SJSA1 (cell line): ENCODE measurements around the gene BYSL. TPM values are rescaled to one million over a fixed set of nuclear protein-coding genes. Genes with fewer than 3 reads are reported as not detected.
A peak's percentile ranks its signal among the peaks of the same experiment; 100 is the strongest.

Source experiments
- DNase-seq, 2 experiments: peaks; one replicate each; pipeline ENCODE4 v3.0.0-alpha.2; 2015 to 2020; ENCODE audit warnings: low spot score in 2 of 2, low read depth in 1 of 2
- H3K27ac ChIP-seq: fragments of 250-450 bp; sonication (Bioruptor Pico); 2 replicates; pipeline ENCODE4 v1.5.1; 2020; ENCODE audit warnings: mild to moderate bottlenecking, moderate library complexity
- H3K27me3 ChIP-seq: fragments of 250-450 bp; sonication (Bioruptor Pico); replicated peaks from 2 replicates; pipeline ENCODE4 v1.5.1; 2020; ENCODE audit warnings: mild to moderate bottlenecking, moderate library complexity
- H3K36me3 ChIP-seq: fragments of 250-450 bp; sonication (Bioruptor Pico); 2 replicates; pipeline ENCODE4 v1.5.1; 2020; ENCODE audit warnings: mild to moderate bottlenecking
- H3K4me1 ChIP-seq: fragments of 250-450 bp; sonication (Bioruptor Pico); replicated peaks from 2 replicates; pipeline ENCODE4 v1.6.1; 2021; ENCODE audit warnings: mild to moderate bottlenecking
- H3K4me3 ChIP-seq: fragments of 250-450 bp; sonication (Bioruptor Pico); 2 replicates; pipeline ENCODE4 v1.5.1; 2020; ENCODE audit warnings: mild to moderate bottlenecking
- H3K9me3 ChIP-seq: fragments of 250-450 bp; sonication (Bioruptor Pico); replicated peaks from 2 replicates; pipeline ENCODE4 v1.5.1; 2020; ENCODE audit warnings: mild to moderate bottlenecking
- total RNA-seq: library from RNA; depleted of rRNA; stranded (reverse); fragments of >200 nt; shearing (Covaris generic); gene quantifications from 2 replicates; pipeline ENCODE4 v1.2.3, GENCODE V29; 2014

BYSL gene
- total RNA-seq, 1 experiment from 2014 or later, result 21.5 TPM

DNA sequence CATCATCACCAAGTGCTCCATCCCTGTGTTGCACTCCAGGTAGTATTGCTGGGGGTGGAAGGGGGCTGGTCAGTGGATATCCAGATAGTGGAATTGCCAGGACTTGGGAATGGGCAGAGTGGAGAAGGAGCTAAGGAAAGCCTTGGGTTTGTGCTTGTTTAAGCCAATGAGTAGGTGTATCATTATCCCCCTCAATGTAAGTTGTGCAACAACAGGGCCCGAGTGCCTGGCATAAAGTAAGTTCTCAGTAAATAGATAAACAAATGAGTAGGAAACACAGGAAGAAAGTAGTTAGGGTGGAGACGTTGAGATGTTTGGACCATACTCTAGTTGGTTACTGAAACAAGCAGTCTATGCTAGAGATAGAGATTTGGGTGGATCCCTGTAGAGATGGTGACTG is 10.5 kb downstream of the BYSL start:
- H3K27me3 ChIP-seq, result no peaks in the 10 kb centered on the region
- no peak for DNase-seq
- H3K4me3 ChIP-seq, result no peak overlapping the region
- H3K36me3 ChIP-seq, result peaks cover 99% of the 10 kb centered on the region
- no peaks in the 10 kb centered on the region for H3K9me3 ChIP-seq
- no peak overlapping the region for H3K27ac ChIP-seq
- H3K4me1 ChIP-seq, result peaks cover 6% of the 10 kb centered on the region; the same call in 1 of the 2 replicates

DNA sequence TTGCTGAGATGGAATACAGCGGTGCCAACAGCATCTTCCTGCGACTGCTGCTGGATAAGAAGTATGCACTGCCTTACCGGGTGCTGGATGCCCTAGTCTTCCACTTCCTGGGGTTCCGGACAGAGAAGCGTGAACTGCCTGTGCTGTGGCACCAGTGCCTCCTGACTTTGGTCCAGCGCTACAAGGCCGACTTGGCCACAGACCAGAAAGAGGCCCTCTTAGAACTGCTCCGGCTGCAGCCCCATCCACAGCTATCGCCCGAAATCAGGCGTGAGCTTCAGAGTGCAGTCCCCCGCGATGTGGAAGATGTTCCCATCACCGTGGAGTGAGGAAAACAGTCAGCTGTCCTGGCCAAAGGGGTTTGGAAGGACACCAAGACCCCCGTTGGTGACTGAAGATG is 11.1 kb downstream of the BYSL start:
- Histone ChIP-seq H3K27ac (no peak overlapping the region), H3K27me3 (no peaks in the 10 kb centered on the region), H3K4me3 (no peak overlapping the region), H3K9me3 (no peaks in the 10 kb centered on the region), H3K4me1 (peaks cover 6% of the 10 kb centered on the region; the same call in 1 of the 2 replicates), H3K36me3 (peaks cover 100% of the 10 kb centered on the region)
- DNase-seq, result no peak

DNA sequence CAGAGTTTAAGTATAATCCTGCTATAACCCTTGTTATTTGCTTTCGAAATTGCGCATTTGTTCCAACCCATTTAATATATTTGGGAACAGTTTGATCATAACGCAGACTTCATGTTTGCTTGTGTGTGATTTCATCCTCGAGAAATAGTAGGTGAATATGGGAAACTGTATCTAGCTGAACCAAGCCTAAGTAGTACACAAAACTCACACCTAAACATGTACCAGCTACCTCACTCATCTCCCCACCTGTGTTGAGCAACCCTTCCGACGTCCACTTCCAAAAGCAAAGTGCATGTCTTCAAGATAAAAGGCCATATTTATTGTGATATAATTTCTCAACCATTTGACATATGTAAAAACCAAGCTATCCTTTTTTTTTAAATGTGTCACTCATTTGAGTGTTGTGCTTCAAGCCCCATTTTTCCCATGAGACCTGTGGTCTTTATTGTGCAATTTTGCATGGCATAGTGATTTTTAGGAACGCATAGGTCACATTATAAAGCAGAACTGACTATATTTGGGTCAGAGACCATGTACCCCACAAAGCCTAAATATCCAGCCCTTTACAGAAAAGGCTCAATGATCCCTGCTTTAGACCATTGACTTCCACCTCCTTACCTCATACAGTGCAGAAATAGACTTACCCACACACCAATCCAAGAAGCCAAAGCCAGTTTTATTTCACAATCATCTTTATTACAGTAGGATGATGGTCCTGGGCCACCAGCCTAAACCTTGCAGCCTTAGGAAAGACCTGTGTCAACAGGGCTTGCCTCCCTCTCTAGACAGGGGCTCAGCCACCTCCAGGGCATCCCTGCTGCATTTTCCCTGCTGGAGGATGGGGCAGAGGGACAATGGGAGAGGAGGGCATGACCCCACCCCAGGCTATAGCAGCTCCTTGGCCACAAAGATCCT is 13.2 kb downstream of the BYSL start:
- H3K4me1 ChIP-seq, result peaks cover 12% of the 10 kb centered on the region
- no peaks in the 10 kb centered on the region for H3K27me3 ChIP-seq
- H3K9me3 ChIP-seq, result no peaks in the 10 kb centered on the region
- H3K27ac ChIP-seq, result no peak overlapping the region
- H3K4me3 ChIP-seq, result no peak overlapping the region
- peaks cover 100% of the 10 kb centered on the region for H3K36me3 ChIP-seq
- no peak for DNase-seq

DNA sequence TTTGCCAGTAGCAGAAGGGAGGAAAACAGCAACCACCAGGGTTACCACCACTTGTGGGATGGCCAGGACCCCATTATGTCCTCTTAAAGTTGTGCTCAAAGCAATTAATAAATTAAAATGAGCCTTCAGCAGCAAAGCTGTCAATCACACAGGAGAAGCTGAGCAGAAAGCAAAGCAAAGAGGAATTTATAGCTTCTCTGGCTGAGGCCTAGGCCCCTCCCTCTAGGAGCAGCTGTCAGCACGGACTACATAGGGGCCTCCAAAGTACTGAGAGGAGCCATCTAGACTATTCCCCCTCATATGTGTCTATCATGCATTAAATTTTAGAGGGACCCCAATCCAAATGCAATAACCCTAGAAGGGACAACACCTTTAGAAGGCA is 13.9 kb downstream of the BYSL start:
- peaks cover 100% of the 10 kb centered on the region for H3K36me3 ChIP-seq

DNA sequence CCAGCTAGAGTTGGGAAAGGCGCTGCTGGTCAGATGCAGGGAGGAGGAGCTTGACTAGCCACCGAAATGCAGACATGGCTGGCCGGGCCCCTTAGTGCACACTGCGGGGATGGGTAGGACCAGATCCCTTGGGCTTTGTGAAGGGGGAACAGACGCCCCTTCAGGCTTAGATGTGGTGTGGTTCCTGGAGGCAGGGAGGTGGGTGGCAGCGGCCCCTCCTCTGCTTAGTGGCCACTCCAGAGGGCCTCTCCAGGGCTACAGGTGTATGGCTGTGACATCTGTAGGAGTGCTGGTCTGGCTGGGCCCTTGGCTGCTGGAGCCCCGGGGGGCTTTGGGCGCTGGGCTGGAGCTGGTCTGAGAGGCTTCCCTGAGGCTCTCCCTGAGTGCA is 14.4 kb downstream of the BYSL start:
- H3K27me3 ChIP-seq, result no peaks in the 10 kb centered on the region
- H3K36me3 ChIP-seq, result peaks cover 100% of the 10 kb centered on the region
- peaks cover 23% of the 10 kb centered on the region for H3K4me1 ChIP-seq
- no peak overlapping the region for H3K4me3 ChIP-seq
- H3K9me3 ChIP-seq, result no peaks in the 10 kb centered on the region
- H3K27ac ChIP-seq, result no peak overlapping the region
- no peak for DNase-seq

More for the DNA sequence above, 13.9 kb downstream of the BYSL start:
- Histone ChIP-seq H3K4me3 (no peak overlapping the region), H3K9me3 (no peaks in the 10 kb centered on the region), H3K27ac (no peak overlapping the region), H3K4me1 (peaks cover 18% of the 10 kb centered on the region), H3K27me3 (no peaks in the 10 kb centered on the region)
- no peak for DNase-seq

DNA sequence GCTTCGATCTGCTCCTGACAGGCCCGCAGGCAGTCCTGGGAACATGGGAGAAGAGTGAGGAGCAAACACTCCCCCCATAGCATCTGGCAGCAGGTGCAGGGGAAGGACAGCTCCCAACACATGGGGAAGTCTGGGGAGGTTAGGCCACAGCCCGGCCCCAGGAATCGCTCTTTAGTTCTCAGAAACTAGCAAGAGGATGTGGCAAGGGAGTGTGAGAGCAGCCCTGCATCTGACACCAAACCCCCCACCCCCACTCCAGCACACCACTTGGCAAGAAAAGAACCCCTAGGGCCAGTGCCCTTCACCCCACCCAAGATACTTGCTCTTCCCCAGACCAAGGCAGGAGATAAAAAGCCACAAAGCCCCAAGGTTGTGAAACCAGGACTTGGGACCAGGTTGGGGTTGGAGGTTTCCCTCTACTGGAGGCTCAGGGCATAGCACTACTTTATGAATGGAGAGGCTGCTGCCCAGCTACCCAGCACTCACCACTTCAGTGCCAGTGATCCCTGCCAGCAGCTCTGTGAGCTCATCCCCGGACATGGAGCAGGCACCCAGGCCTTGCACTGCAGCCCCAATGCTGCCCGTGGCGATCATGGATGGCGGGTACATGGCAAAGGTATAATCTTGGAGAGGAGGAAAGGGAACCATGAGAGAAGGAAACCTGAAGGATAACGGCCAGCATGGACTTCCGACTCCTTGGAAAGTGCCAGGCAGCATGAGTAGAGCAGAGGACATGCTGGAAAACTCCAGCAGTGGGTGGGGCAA is 15.0 kb downstream of the BYSL start:
- Histone ChIP-seq H3K9me3 (0 out of 2 replicates have a peak, but pooled peaks cover 4% of the 10 kb centered on the region), H3K27ac (no peak overlapping the region), H3K4me3 (no peak overlapping the region), H3K36me3 (peaks cover 100% of the 10 kb centered on the region), H3K4me1 (peaks cover 23% of the 10 kb centered on the region), H3K27me3 (no peaks in the 10 kb centered on the region)
- peak; percentile 65 to 75 for DNase-seq

DNA sequence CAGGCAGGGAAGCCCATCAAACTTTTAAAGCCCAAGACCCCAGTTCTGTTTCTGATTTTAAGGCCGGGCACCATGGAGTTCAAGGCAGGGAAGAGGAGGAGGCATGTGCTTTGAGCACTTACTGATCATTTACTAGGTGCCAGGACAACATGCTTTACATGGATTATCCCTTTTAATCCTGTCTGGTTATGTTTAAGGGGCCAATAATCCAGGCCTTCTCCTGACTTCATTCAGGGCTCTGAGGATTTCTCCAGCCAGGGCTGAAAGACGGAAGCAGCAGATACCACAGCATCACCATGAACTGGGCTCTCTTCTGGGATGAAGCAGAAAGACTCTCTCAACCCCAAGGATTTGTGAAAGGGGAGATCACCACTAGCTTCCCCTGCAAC is 16.2 kb downstream of the BYSL start:
- Histone ChIP-seq H3K27ac (no peak overlapping the region), H3K36me3 (peaks cover 91% of the 10 kb centered on the region), H3K27me3 (no peaks in the 10 kb centered on the region), H3K9me3 (0 out of 2 replicates have a peak, but pooled peaks cover 5% of the 10 kb centered on the region), H3K4me1 (peaks cover 31% of the 10 kb centered on the region), H3K4me3 (no peak overlapping the region)
- no peak for DNase-seq

DNA sequence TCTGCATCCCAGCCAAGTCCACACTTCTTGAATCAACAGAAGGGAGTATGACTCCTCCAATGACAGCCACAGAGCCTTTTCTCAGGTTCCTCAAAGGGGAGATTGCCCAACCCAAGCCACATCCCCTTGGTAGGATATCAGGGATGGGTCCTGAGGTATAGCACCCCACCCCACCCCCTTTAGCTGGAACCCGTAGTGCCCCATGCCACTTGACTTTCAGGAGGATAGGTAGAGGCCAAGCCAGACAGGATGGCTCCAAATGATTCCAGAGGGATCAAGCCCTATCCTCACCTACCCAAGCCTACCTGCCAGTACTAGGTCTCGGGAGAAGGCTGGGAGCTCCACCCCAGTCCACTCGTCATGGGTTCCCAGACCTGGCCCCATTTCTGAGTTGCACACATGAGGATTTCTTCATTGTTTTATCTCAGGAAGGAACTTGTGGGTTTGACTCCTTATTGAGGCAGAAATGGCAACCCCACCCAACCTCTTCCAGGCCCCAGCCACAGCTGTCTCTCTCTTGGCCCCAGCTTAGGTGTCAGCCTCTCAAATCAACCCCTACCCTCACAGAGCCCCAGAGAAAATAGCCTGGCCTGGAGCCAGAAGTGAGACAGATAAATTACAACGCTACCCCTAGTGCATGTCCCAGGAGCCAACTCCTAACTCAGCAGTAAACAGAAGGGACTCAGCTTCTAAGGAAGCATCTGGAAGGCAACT is 16.7 kb downstream of the BYSL start:
- Histone ChIP-seq H3K9me3 (0 out of 2 replicates have a peak, but pooled peaks cover 5% of the 10 kb centered on the region), H3K4me1 (peaks cover 32% of the 10 kb centered on the region), H3K27me3 (no peaks in the 10 kb centered on the region), H3K36me3 (peaks cover 85% of the 10 kb centered on the region), H3K4me3 (no peak overlapping the region), H3K27ac (no peak overlapping the region)
- no peak for DNase-seq

DNA sequence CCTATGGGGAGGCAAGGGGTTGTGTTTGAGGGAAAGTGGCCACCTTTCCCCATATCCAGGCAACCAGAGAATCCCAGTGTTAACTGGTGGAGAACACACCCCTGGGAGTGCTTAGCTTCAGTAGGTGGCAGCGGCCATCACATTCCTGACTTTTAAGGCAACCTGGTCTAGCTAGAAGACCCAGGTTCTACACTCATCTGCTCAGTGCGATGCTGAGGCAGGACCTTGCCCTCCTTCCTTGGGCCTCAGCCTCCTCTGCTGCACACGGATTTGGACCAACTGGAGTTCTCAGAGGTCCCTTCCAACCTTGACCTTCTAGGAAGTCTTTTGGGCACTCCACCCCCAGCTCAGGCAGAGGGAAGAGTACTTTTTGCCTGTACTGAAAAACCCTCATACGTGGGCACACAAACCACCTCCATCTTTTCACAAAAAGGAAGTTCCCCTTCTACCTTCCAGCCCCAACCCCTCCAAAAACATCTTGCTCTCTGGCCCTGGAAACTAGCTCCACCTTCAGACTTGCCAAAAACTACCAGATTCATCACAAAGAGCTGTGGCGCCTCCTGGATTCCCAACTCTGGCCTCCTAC is 17.4 kb downstream of the BYSL start:
- DNase-seq, result no peak
- H3K27ac ChIP-seq, result no peak overlapping the region
- no peaks in the 10 kb centered on the region for H3K27me3 ChIP-seq
- H3K36me3 ChIP-seq, result peaks cover 79% of the 10 kb centered on the region
- peaks cover 32% of the 10 kb centered on the region for H3K4me1 ChIP-seq
- 0 out of 2 replicates have a peak, but pooled peaks cover 5% of the 10 kb centered on the region for H3K9me3 ChIP-seq
- no peak overlapping the region for H3K4me3 ChIP-seq

DNA sequence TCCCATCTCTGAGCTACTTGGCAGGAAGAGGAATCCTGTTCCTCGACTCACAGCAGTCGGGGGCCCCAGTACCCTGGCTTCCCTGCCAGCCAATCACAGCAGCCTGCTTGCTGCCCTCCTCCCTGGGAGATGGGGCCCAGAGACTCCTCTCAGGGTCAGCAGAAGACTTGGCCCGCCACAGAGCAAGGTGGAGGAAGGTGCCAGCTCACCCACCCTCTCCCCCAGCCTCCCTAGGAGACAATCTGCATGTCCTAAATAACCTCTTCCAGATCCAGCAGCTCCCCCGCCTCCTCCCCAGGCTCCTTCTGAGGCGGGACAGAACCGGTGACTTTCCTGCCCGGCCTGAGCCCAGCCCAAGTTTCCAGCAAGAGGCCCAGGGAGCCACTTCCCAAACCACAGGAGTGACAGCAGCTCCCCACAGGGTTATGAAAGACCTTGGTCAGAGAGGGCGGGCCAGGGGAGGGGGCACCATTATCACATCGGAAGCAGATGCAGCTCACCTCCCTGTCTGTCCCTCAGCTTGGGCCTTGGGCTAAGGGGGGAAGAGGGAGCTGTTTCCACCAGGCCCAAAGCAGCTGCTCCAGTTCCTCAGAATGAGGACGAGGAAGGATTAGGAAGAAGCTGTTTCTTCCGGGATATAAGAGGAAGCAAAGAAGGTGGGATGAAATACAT is 18.0 kb downstream of the BYSL start:
- no peak overlapping the region for H3K27ac ChIP-seq
- no peak overlapping the region for H3K4me3 ChIP-seq
- H3K27me3 ChIP-seq, result no peaks in the 10 kb centered on the region
- peaks cover 32% of the 10 kb centered on the region for H3K4me1 ChIP-seq
- peaks cover 72% of the 10 kb centered on the region for H3K36me3 ChIP-seq
- H3K9me3 ChIP-seq, result 0 out of 2 replicates have a peak, but pooled peaks cover 5% of the 10 kb centered on the region
- DNase-seq, result no peak

DNA sequence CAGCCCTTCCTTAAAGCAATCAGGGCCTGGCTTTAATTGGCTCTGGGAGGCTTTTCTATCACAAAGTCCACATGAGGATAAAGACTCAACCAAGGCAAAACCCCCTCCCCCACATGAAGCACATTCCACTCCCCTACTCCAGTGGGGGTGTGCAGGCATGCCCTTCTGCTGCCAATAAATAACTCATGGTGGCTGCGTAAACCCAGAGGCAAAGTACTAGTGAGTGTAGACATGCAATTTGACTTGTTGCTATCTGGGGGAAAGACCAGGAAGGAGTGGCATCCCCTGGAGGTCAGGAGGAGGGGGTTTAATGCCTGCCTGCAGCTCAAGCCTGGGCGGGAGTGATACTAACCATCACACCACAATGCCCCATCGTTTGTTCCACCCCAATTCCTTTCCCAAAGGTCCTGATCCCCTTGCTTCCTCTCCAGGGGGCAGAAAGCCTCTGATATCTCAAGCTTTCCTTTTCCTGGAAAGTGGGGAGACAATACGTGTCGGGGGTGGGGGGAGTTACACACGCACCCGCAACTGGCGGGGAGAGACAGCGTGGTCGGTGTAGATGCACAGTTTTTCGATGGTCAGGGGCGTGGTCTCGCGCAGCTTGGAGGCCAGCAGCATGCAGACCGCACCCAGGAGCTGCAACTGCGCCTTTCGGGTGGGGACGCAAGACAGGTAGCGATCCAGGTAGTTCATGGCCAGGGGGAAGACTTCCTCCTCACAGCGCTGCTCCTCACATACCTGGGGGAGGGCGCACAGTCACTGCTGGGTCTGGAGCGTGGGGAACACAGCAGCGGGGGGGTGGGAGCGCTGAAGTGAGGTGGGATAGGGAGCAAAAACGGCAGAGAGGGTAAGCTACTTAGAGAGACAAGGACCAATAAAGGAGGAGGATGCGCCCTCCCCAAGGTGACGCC is 18.8 kb downstream of the BYSL start:
- peaks cover 64% of the 10 kb centered on the region for H3K36me3 ChIP-seq
- no peaks in the 10 kb centered on the region for H3K27me3 ChIP-seq
- DNase-seq, result no peak
- 0 out of 2 replicates have a peak, but pooled peaks cover 5% of the 10 kb centered on the region for H3K9me3 ChIP-seq
- H3K4me3 ChIP-seq, result peak overlapping the region; percentile 96
- H3K27ac ChIP-seq, result peak overlapping the region; percentile 17; the same call in 1 of the 2 replicates
- H3K4me1 ChIP-seq, result peaks cover 32% of the 10 kb centered on the region

DNA sequence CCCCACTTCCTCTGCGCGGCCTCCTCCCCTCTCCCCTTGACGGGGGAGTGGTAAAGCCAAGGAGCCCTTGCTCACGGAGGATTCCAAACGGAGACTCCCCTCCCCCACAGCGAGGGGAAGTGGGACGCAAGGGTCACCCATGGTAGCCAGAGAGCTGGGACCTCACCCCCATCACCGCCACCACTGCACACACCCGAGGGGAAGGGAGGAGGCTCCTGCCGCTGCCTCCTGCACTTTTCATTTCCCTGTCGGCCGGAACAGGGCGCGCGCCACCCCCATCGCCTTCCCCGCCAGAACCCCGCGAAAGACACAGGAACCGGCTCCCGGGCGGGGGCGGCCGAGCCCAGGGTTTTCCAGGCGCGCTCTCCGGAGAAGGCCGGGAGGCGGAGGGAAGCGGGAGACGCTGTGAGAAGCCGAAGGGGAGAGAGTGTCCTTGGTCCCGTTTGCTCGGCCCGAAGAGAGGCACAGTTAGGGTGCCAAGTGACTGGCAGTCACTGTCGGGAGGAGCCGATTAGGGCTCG is 19.5 kb downstream of the BYSL start:
- peak; percentile 56 to 58 for DNase-seq
- 0 out of 2 replicates have a peak, but pooled peaks cover 5% of the 10 kb centered on the region for H3K9me3 ChIP-seq
- peaks cover 32% of the 10 kb centered on the region for H3K4me1 ChIP-seq
- peaks cover 57% of the 10 kb centered on the region for H3K36me3 ChIP-seq
- H3K27ac ChIP-seq, result peak overlapping the region; percentile 17
- H3K4me3 ChIP-seq, result peak overlapping the region; percentile 96
- no peaks in the 10 kb centered on the region for H3K27me3 ChIP-seq
